HCT116 (cell line): Measurements from ENCODE around the gene ABCC8. TPM values are rescaled to one million over a fixed set of nuclear protein-coding genes. Genes with fewer than 3 reads are reported as not detected.

Experiments
- ATAC-seq: fragments of 200-7000 bp; cut with Tn5 transposase; 2 replicates; pipeline ENCODE4 v1.9.1; 2020; ENCODE audit warnings: mild to moderate bottlenecking, moderate library complexity
- BruUV-seq: library from RNA; stranded (reverse); fragments of 400-500 nt; replicated peaks from 2 replicates; lab custom pipeline; 2021; lab: Mats Ljungman, UMichigan
- CTCF ChIA-PET: fragments of 300-600 bp; sonication (Branson Sonifier 250); formaldehyde crosslinking; loops from one replicate; lab custom pipeline; 2021; ENCODE audit warnings: antibody characterized with exemption; lab: Charles Lee
- POLR2A ChIA-PET: fragments of 300-600, 350-600 bp; sonication (Branson Sonifier 250); formaldehyde crosslinking; loops from one replicate; lab custom pipeline; 2021; ENCODE audit warnings: antibody characterized with exemption; lab: Charles Lee
- RAD21 ChIA-PET, 2 experiments: fragments of 300-600 bp; sonication (Branson Sonifier 250); formaldehyde crosslinking; loops; one replicate each; lab custom pipeline; 2023; ENCODE audit warnings: low total read pairs in 2 of 2; ENCODE audit not compliant: uncharacterized antibody in 2 of 2, unreplicated experiment in 2 of 2, low non-redundant PET in 1 of 2; lab: Charles Lee
- DNase-seq: peaks from one replicate; pipeline ENCODE4 v3.0.0-alpha.2; 2010; ENCODE audit warnings: low read depth, low spot score
- H2AFZ ChIP-seq: fragments of 200-600 bp; shearing (Covaris generic), sonication (generic); 2 replicates; pipeline ENCODE4 v1.6.1; 2017; ENCODE audit warnings: low read depth, mixed run types, mixed read lengths, antibody characterized with exemption, low read length; ENCODE audit not compliant: poor library complexity, severe bottlenecking
- H3K27ac ChIP-seq: 2 replicates; pipeline ENCODE4 v1.5.1; 2012; ENCODE audit warnings: low read depth, low read length
- H3K27me3 ChIP-seq: fragments of 200-600 bp; sonication (generic); 2 replicates; pipeline ENCODE4 v1.6.1; 2016; ENCODE audit warnings: mixed run types, low read length, mixed read lengths; ENCODE audit not compliant: insufficient read depth
- H3K36me3 ChIP-seq, 2 experiments: fragments of 200-500 bp in 1 of 2; fragments of 200-600 bp in 1 of 2; sonication (Bioruptor generic) in 1 of 2; sonication (generic) in 1 of 2; 2 replicates each; pipeline versions ENCODE4 v1.5.1 to v1.6.1; 2014 to 2016; ENCODE audit warnings: low read length in 2 of 2, inconsistent platforms in 1 of 2, mixed read lengths in 1 of 2, mixed run types in 1 of 2; ENCODE audit not compliant: insufficient read depth in 2 of 2, control insufficient read depth in 1 of 2
- H3K4me1 ChIP-seq, 2 experiments: fragments of 200-600 bp in 1 of 2; sonication (generic) in 1 of 2; 2 replicates each; pipeline versions ENCODE4 v1.5.1 to v1.6.1; 2012 to 2017; ENCODE audit warnings: low read length in 2 of 2, inconsistent platforms in 1 of 2, mild to moderate bottlenecking in 1 of 2, mixed read lengths in 1 of 2, mixed run types in 1 of 2, moderate library complexity in 1 of 2; ENCODE audit not compliant: insufficient read depth in 2 of 2, control insufficient read depth in 1 of 2
- H3K4me2 ChIP-seq: fragments of 200-600 bp; sonication (generic); 2 replicates; pipeline ENCODE4 v1.6.1; 2017; ENCODE audit warnings: mixed run types, low read length, mixed read lengths
- H3K4me3 ChIP-seq, 2 experiments: fragments of 200-600 bp in 1 of 2; sonication (generic) in 1 of 2; replicated peaks in 1 of 2; 2 replicates each; pipeline ENCODE4 v1.5.1; 2011 to 2016; ENCODE audit warnings: low read length in 2 of 2, control low read depth in 1 of 2, low read depth in 1 of 2, mild to moderate bottlenecking in 1 of 2, mixed read lengths in 1 of 2, mixed run types in 1 of 2
- H3K79me2 ChIP-seq: fragments of 200-600 bp; sonication (generic); 2 replicates; pipeline ENCODE4 v1.6.1; 2017; ENCODE audit warnings: mild to moderate bottlenecking, mixed run types, low read length, moderate library complexity, mixed read lengths; ENCODE audit not compliant: insufficient read depth
- H3K9ac ChIP-seq: fragments of 200-600 bp; sonication (generic); 2 replicates; pipeline ENCODE4 v1.6.1; 2016; ENCODE audit warnings: low read length, mixed read lengths
- H3K9me2 ChIP-seq: fragments of 200-600 bp; sonication (generic), shearing (Covaris generic); 2 replicates; pipeline ENCODE4 v1.6.1; 2017; ENCODE audit warnings: mixed run types, mild to moderate bottlenecking, moderate library complexity; ENCODE audit not compliant: insufficient read depth
- H3K9me3 ChIP-seq, 2 experiments: fragments of 200-500 bp in 1 of 2; fragments of 200-600 bp in 1 of 2; sonication (Bioruptor generic) in 1 of 2; sonication (generic) in 1 of 2; 2 replicates each; pipeline ENCODE4 v1.6.1; 2014 to 2017; ENCODE audit warnings: low read length in 2 of 2, mixed read lengths in 2 of 2, inconsistent platforms in 1 of 2, low read depth in 1 of 2, mild to moderate bottlenecking in 1 of 2, mixed run types in 1 of 2, moderate library complexity in 1 of 2; ENCODE audit not compliant: control insufficient read depth in 1 of 2, insufficient read depth in 1 of 2
- H4K20me1 ChIP-seq: fragments of 200-600 bp; sonication (generic), shearing (Covaris generic); 2 replicates; pipeline ENCODE4 v1.6.1; 2017; ENCODE audit warnings: mixed run types, mild to moderate bottlenecking, moderate library complexity; ENCODE audit not compliant: insufficient read depth
- CBX3 ChIP-seq: IDR thresholded peaks from 2 replicates; pipeline ENCODE4 v1.6.1; 2012; ENCODE audit warnings: low read depth
- CEBPB ChIP-seq: IDR thresholded peaks from 2 replicates; pipeline ENCODE4 v1.6.1; 2012; ENCODE audit warnings: low read depth
- EGR1 ChIP-seq: IDR thresholded peaks from 2 replicates; pipeline ENCODE4 v1.6.1; 2012; ENCODE audit warnings: low read depth
- EZH2 ChIP-seq: fragments of 200-600 bp; sonication (generic); IDR thresholded peaks from 2 replicates; pipeline ENCODE4 v1.6.1; 2017; ENCODE audit warnings: antibody characterized with exemption, mixed run types
- EZH2phosphoT487 ChIP-seq: fragments of 200-600 bp; IDR thresholded peaks from 2 replicates; pipeline ENCODE4 v1.6.1; 2018; ENCODE audit warnings: antibody characterized with exemption, borderline replicate concordance
- FOSL1 ChIP-seq: IDR thresholded peaks from 2 replicates; pipeline ENCODE4 v1.6.1; 2012; ENCODE audit warnings: low read depth
- JUND ChIP-seq: IDR thresholded peaks from 2 replicates; pipeline ENCODE4 v1.6.1; 2012
- POLR2A ChIP-seq: IDR thresholded peaks from 2 replicates; pipeline ENCODE4 v1.7.0; 2011; ENCODE audit warnings: borderline replicate concordance; ENCODE audit not compliant: insufficient read depth, insufficient read length; ENCODE audit errors: extremely low read depth
- RAD21 ChIP-seq: IDR thresholded peaks from 2 replicates; pipeline ENCODE4 v1.6.1; 2012; ENCODE audit warnings: low read depth, mild to moderate bottlenecking
- SP1 ChIP-seq: IDR thresholded peaks from 2 replicates; pipeline ENCODE4 v1.6.1; 2012; ENCODE audit warnings: low read depth
- SRF ChIP-seq: IDR thresholded peaks from 2 replicates; pipeline ENCODE4 v1.6.1; 2012; ENCODE audit warnings: low read depth
- TCF7L2 ChIP-seq: IDR thresholded peaks from 2 replicates; pipeline ENCODE4 v1.7.0; 2011; ENCODE audit warnings: borderline replicate concordance, inconsistent platforms; ENCODE audit not compliant: insufficient read depth, insufficient read length; ENCODE audit errors: extremely low read depth
- YY1 ChIP-seq: IDR thresholded peaks from 2 replicates; pipeline ENCODE4 v1.6.1; 2011; ENCODE audit warnings: low read length, low read depth, moderate library complexity, mild to moderate bottlenecking; ENCODE audit not compliant: insufficient replicate concordance; ENCODE audit errors: extremely low read depth
- ZNF274 ChIP-seq: fragments of 200-500 bp; sonication (Bioruptor generic); IDR thresholded peaks from 2 replicates; pipeline ENCODE4 v1.6.1; 2014; ENCODE audit warnings: mild to moderate bottlenecking, low read depth, low read length, inconsistent platforms
- intact Hi-C: fragments of 100-400 bp; cut with micrococcal nuclease; formaldehyde crosslinking; loops from 2 replicates; pipeline ENCODE4 v1.10.0; 2022
- total RNA-seq: library from RNA; stranded (reverse); gene quantifications from one replicate; pipeline ENCODE4 v1.2.1, GENCODE V29; 2021; ENCODE audit not compliant: unreplicated experiment
- TF ChIP-seq, protein P1 (sequence below), 3 experiments: fragments of 200-600 bp in 1 of 3; sonication (generic) in 1 of 3; IDR thresholded peaks in 2 of 3; conservative IDR thresholded peaks in 1 of 3; 2 replicates each; pipeline ENCODE4 v1.5.1; 2012 to 2017; ENCODE audit warnings: low read depth in 2 of 3, low read length in 2 of 3, antibody characterized with exemption in 1 of 3, borderline replicate concordance in 1 of 3, control low read depth in 1 of 3, mild to moderate bottlenecking in 1 of 3, mixed read lengths in 1 of 3, mixed run types in 1 of 3, moderate library complexity in 1 of 3; ENCODE audit not compliant: insufficient read depth in 1 of 3
- TF ChIP-seq, protein P2 (sequence below): IDR thresholded peaks from 2 replicates; pipeline ENCODE4 v1.6.1; 2012; ENCODE audit warnings: low read depth
- TF ChIP-seq, protein P3 (sequence below): IDR thresholded peaks from 2 replicates; pipeline ENCODE4 v1.6.1; 2012
- TF ChIP-seq, protein P4 (sequence below): IDR thresholded peaks from 2 replicates; pipeline ENCODE4 v1.6.1; 2012

ABCC8 gene
- total RNA-seq, 1 experiment from 2014 or later: 0.39 TPM

DNA sequence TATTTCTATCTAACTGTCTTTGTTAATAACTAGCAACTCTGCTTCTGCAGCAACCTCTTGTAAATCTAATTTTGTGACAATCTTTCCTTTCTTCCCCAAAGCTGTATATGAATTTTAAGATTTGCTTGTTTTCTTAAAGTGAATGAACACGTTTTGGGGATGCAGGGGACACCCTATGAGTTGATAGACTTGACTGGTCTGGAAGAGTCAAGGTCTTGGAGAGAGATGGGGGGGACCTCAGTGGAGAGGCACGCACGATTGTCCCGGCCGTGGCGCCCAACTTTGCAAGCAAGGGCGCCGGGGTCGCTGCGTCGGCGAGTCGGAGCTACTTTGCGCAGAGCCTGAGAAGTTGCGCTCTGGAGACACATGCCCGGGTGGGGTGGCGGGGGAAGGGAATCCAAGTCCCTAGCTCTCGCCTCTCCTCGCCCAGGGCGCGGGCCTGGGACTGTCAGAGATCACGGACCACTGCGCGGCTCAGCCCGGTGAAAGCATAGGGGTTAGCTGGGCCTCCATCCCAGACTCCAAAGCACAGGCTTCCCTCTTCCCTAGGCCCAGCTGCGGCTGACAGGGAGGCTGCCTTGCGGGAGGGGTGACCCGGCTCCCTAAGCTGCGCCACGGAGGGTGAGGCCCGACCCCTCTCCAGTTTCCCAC, 854 bp downstream of the ABCC8 start:
- Histone ChIP-seq H3K9ac (no peak overlapping the region), H3K4me2 (no peak overlapping the region), H4K20me1 (no peaks in the 10 kb centered on the region), H3K4me1 (peaks cover 5 to 20% of the 10 kb centered on the region in 2 experiments; a peak in 3 of 4 replicates), H3K36me3 (no peaks in the 10 kb centered on the region), H3K27me3 (no peaks in the 10 kb centered on the region), H3K79me2 (no peaks in the 10 kb centered on the region), H3K9me2 (no peaks in the 10 kb centered on the region), H3K4me3 (no peak overlapping the region), H3K27ac (no peak overlapping the region), H2AFZ (no peak overlapping the region), H3K9me3 (no peaks in the 10 kb centered on the region)
- TF ChIP-seq CEBPB: no peak
- no peak for TF ChIP-seq EZH2
- TF ChIP-seq SP1: no peak
- no peak for TF ChIP-seq CBX3
- TF ChIP-seq, protein P1, sequence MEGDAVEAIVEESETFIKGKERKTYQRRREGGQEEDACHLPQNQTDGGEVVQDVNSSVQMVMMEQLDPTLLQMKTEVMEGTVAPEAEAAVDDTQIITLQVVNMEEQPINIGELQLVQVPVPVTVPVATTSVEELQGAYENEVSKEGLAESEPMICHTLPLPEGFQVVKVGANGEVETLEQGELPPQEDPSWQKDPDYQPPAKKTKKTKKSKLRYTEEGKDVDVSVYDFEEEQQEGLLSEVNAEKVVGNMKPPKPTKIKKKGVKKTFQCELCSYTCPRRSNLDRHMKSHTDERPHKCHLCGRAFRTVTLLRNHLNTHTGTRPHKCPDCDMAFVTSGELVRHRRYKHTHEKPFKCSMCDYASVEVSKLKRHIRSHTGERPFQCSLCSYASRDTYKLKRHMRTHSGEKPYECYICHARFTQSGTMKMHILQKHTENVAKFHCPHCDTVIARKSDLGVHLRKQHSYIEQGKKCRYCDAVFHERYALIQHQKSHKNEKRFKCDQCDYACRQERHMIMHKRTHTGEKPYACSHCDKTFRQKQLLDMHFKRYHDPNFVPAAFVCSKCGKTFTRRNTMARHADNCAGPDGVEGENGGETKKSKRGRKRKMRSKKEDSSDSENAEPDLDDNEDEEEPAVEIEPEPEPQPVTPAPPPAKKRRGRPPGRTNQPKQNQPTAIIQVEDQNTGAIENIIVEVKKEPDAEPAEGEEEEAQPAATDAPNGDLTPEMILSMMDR (IDR thresholded peaks at IDR 0.05 in 2 of 3, conservative IDR thresholded peaks at IDR 0.05 in 1 of 3; ENCODE audit: borderline replicate concordance in 1 of 3, insufficient read depth in 1 of 3, low read depth in 2 of 3, low read length in 2 of 3): no peak
- TF ChIP-seq RAD21: no peak
- TF ChIP-seq JUND: no peak
- TF ChIP-seq FOSL1: no peak
- no peak for TF ChIP-seq EGR1
- no peak for TF ChIP-seq TCF7L2
- TF ChIP-seq, protein P2, sequence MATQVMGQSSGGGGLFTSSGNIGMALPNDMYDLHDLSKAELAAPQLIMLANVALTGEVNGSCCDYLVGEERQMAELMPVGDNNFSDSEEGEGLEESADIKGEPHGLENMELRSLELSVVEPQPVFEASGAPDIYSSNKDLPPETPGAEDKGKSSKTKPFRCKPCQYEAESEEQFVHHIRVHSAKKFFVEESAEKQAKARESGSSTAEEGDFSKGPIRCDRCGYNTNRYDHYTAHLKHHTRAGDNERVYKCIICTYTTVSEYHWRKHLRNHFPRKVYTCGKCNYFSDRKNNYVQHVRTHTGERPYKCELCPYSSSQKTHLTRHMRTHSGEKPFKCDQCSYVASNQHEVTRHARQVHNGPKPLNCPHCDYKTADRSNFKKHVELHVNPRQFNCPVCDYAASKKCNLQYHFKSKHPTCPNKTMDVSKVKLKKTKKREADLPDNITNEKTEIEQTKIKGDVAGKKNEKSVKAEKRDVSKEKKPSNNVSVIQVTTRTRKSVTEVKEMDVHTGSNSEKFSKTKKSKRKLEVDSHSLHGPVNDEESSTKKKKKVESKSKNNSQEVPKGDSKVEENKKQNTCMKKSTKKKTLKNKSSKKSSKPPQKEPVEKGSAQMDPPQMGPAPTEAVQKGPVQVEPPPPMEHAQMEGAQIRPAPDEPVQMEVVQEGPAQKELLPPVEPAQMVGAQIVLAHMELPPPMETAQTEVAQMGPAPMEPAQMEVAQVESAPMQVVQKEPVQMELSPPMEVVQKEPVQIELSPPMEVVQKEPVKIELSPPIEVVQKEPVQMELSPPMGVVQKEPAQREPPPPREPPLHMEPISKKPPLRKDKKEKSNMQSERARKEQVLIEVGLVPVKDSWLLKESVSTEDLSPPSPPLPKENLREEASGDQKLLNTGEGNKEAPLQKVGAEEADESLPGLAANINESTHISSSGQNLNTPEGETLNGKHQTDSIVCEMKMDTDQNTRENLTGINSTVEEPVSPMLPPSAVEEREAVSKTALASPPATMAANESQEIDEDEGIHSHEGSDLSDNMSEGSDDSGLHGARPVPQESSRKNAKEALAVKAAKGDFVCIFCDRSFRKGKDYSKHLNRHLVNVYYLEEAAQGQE: no peak
- no peak for TF ChIP-seq EZH2phosphoT487
- TF ChIP-seq SRF: no peak
- TF ChIP-seq YY1: no peak
- TF ChIP-seq, protein P3, sequence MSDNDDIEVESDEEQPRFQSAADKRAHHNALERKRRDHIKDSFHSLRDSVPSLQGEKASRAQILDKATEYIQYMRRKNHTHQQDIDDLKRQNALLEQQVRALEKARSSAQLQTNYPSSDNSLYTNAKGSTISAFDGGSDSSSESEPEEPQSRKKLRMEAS: no peak
- TF ChIP-seq, protein P4, sequence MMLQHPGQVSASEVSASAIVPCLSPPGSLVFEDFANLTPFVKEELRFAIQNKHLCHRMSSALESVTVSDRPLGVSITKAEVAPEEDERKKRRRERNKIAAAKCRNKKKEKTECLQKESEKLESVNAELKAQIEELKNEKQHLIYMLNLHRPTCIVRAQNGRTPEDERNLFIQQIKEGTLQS: no peak
- TF ChIP-seq ZNF274: no peak
- no peak for TF ChIP-seq POLR2A
- BruUV-seq: no TSS peak
- ATAC-seq (no peak), DNase-seq (no peak)
- intact Hi-C loops: loop anchor here (1.0 kb wide), 1 partner anchor 86 kb away; no protein-coding TSS in a partner anchor
- ChIA-PET RAD21 (no interaction called here), CTCF (interaction anchor here (1.3 kb wide), 1 partner anchor 89 kb away, joined by 4 read pairs; no protein-coding TSS in a partner anchor), POLR2A (no interaction called here)
